ENCODE data around the gene DNMT3A. TPM values are rescaled to one million over a fixed set of nuclear protein-coding genes. Genes with fewer than 3 reads are reported as not detected.

Gene DNMT3A
- total RNA-seq, 1 donor: 11.7 TPM

DNA sequence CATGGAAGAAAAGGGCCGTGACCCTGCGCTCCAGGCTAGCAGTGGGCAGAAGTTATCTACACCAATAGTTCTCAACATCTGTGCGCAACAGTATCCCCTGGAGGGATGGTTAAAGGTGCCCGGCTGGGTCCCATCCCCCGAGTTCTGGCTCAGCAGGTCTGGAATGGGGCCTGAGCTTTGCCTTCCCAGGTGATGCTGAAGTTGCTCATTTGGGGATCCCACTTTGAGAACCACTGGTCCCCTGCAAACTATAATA lies 31.1 kb downstream of the DNMT3A start:
- TF ChIP-seq, protein P1, sequence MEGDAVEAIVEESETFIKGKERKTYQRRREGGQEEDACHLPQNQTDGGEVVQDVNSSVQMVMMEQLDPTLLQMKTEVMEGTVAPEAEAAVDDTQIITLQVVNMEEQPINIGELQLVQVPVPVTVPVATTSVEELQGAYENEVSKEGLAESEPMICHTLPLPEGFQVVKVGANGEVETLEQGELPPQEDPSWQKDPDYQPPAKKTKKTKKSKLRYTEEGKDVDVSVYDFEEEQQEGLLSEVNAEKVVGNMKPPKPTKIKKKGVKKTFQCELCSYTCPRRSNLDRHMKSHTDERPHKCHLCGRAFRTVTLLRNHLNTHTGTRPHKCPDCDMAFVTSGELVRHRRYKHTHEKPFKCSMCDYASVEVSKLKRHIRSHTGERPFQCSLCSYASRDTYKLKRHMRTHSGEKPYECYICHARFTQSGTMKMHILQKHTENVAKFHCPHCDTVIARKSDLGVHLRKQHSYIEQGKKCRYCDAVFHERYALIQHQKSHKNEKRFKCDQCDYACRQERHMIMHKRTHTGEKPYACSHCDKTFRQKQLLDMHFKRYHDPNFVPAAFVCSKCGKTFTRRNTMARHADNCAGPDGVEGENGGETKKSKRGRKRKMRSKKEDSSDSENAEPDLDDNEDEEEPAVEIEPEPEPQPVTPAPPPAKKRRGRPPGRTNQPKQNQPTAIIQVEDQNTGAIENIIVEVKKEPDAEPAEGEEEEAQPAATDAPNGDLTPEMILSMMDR (IDR thresholded peaks at IDR 0.05; ENCODE audit: insufficient read depth, low read depth, low read length): no peak
- no peak overlapping the region for H3K4me3 ChIP-seq (ENCODE audit: low read depth, low read length)
- no peak for DNase-seq (ENCODE audit: low read depth)

DNA sequence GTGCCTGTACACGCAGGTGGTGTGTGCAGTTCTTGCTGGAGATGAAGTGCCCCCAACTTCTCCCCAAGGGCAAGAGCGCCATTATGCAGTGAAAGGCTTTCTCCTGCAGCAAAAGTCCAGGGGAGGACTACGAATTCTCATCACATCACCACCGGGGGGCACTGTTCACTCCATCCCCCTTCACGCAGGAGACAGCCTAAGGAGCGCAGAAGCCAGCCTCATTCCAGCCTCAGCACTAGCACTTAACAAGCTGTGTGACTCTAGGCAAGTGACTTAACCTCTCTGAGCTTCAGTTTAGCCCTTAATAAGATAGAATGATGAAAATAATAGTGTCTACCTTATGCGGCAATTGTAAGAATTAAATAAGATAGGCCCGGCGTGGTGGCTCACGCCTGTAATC lies 32.3 kb downstream of the DNMT3A start:
- TF ChIP-seq, protein P1 (IDR thresholded peaks at IDR 0.05; ENCODE audit: insufficient read depth, low read depth, low read length): peak; percentile 63
- peak; percentile 52 for DNase-seq (ENCODE audit: low read depth)
- no peak overlapping the region for H3K4me3 ChIP-seq (ENCODE audit: low read depth, low read length)

DNA sequence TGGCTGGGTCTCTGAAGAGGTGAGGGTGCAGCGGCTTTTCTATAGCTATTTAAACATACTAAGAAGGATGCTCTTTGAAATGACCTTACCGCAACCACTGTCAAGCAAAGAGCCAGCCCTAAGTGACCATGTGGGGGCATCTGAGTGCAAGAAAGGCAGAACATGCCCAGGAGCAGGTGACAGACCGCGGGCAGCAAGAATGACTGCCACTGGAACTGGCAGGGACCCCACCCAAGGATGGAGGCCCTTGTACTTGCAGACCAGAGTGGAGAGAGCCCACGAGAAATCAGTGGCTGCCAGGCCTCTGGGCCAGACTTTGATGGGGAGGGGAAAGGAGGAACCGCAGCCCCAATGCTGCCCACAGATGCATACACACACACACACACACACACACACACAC lies 33.1 kb downstream of the DNMT3A start:
- TF ChIP-seq, protein P1 (IDR thresholded peaks at IDR 0.05; ENCODE audit: insufficient read depth, low read depth, low read length): no peak
- no peak overlapping the region for H3K4me3 ChIP-seq (ENCODE audit: low read depth, low read length)
- DNase-seq (ENCODE audit: low read depth): no peak

DNA sequence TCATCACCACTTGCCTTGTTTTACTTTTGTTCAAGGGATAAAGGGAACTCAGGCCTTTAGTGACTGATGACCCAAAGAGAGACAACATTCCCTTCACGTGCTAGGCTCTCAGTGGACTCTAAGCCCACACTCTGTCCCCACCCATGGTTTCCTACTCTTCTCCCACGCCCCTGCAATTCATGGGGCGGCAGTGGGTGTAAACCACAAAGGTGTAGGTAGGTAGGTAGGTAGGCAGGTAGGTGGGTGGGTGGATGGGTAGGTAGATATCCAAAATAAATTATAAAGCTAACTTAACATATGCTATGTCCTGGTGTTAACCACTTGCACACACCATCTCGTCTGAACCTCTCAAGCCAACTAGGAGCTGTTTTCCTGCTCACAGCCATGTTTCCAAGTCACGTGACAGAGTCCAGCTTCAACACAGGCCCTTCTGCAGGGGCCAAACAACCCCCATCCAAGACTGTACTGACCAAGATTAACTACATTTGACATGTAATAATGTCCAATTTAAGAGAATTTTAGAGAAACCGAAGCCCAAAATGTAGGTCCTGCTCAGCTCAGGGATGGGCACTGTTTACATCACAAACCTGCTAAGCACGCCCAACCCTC lies 33.7 kb downstream of the DNMT3A start:
- no peak for DNase-seq (ENCODE audit: low read depth)
- TF ChIP-seq, protein P1 (IDR thresholded peaks at IDR 0.05; ENCODE audit: insufficient read depth, low read depth, low read length): no peak
- no peak overlapping the region for H3K4me3 ChIP-seq (ENCODE audit: low read depth, low read length)

DNA sequence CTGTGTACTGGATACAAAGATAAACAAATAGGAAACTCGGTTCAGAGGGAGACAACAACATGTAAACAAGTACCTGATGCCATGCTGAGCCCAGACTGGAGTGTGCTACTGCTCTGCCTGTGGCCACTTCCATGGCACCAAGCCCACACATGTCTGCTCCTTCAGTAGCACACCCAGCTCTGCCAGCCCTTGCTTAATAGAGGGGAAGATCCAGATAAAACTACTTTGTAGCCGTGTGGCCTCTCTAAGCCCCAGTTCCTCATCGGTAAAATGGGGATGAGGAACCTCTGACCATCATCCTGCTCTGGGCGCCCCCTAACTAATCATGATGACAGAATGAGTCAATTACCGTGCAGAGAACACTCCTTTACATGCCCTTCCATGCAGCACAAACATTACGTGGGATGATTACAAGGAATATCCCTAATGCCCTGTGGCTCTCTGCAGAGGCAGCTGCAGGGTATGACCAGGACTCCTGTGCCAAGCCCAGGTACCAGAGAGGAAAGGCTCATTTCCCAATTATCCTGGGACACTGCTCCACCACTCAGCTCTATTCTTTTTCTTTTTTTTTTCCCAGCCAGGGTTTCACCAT lies 34.9 kb downstream of the DNMT3A start:
- DNase-seq (ENCODE audit: low read depth): no peak
- TF ChIP-seq, protein P1 (IDR thresholded peaks at IDR 0.05; ENCODE audit: insufficient read depth, low read depth, low read length): no peak
- H3K4me3 ChIP-seq (ENCODE audit: low read depth, low read length): no peak overlapping the region

DNA sequence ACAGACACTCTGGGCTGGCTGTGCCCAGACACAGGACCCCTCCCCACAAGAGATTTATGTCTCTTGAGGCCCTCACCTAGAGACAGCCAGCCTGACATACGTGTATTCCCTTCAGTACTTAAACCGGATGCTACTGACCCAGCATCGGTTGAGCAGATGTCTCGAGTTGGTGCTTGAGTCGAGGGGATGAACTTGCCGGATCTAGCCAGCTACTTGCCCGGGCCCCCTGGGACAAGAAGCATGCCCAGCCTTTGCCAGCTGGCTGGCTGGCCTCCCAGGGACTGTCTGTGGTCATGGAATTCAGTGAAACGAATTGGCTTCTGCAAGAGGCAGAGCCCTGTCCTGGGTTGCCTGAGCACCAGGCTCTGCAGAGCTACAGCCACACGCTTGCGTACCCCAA lies 36.0 kb downstream of the DNMT3A start:
- TF ChIP-seq, protein P1 (IDR thresholded peaks at IDR 0.05; ENCODE audit: insufficient read depth, low read depth, low read length): no peak
- DNase-seq (ENCODE audit: low read depth): no peak

More for the DNA sequence above, 36.0 kb downstream of the DNMT3A start:
- no peak overlapping the region for H3K4me3 ChIP-seq (ENCODE audit: low read depth, low read length)

Measured in fibroblast of villous mesenchyme (primary cell).